Nephron (organoid): ENCODE results near the gene HDAC2.

Experiments
- H3K27ac Mint-ChIP-seq, 3 experiments: 2 replicates each; pipeline ENCODE4 v1.8.0; 2020; ENCODE audit warnings: mixed read lengths in 3 of 3, mild to moderate bottlenecking in 2 of 3, moderate library complexity in 1 of 3
- H3K27me3 Mint-ChIP-seq: 2 replicates; pipeline ENCODE4 v1.8.0; 2021; ENCODE audit warnings: low read depth, mild to moderate bottlenecking, moderate library complexity, mixed read lengths
- H3K36me3 Mint-ChIP-seq: 2 replicates; pipeline ENCODE4 v1.8.0; 2020; ENCODE audit warnings: low read depth, mixed read lengths
- H3K4me1 Mint-ChIP-seq: 2 replicates; pipeline ENCODE4 v1.8.0; 2020; ENCODE audit warnings: mixed read lengths
- H3K4me3 Mint-ChIP-seq, 3 experiments: 2 replicates each; pipeline ENCODE4 v1.8.0; 2020; ENCODE audit warnings: mild to moderate bottlenecking in 3 of 3, mixed read lengths in 3 of 3, moderate library complexity in 2 of 3
- H3K9me3 Mint-ChIP-seq: 2 replicates; pipeline ENCODE4 v1.8.0; 2020; ENCODE audit warnings: mixed read lengths
- CTCF ChIP-seq, 3 experiments: fragments of 200-600 bp; sonication (generic); IDR thresholded peaks; one replicate each; pipeline ENCODE4 v1.5.0; 2021; ENCODE audit warnings: antibody characterized with exemption in 3 of 3; ENCODE audit not compliant: unreplicated experiment in 3 of 3

HDAC2 gene

GRCh38 chr6:113980937-113981554 is 10.1 kb upstream of the HDAC2 start:
- H3K4me3 Mint-ChIP-seq: no peak overlapping the region
- H3K27ac Mint-ChIP-seq: no peak overlapping the region
- peak; percentile 45 to 63 (median 56) for TF ChIP-seq CTCF (IDR thresholded peaks at IDR 0.05; ENCODE audit: unreplicated experiment in 3 of 3)
- peaks cover 16% of the 10 kb centered on the region for H3K4me1 Mint-ChIP-seq
- no peaks in the 10 kb centered on the region for H3K36me3 Mint-ChIP-seq
- no peaks in the 10 kb centered on the region for H3K9me3 Mint-ChIP-seq
- no peaks in the 10 kb centered on the region for H3K27me3 Mint-ChIP-seq

DNA sequence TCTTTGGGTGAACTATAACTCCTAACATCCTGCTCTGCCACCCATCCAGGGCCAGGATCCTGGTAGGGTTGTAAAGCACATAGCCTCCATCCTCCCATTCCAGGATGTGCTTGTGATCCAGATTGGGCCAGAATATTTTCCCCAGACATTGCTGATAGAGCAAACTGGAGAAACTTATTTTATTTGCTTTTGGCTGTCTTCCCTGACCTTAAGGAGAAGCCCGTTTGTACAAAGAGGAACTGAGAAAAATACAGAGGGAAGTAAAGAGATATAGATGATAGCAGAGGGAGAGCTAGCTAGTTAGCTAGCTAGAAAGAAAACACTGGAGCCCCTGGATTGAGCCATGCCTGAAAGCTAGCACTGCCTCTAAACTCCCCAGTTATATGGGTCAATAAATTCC is 9.0 kb upstream of the HDAC2 start:
- Mint-ChIP-seq H3K27ac (peak overlapping the region in 1 of 3 experiments; percentile 59), H3K4me1 (peaks cover 9% of the 10 kb centered on the region), H3K4me3 (no peak overlapping the region), H3K9me3 (no peaks in the 10 kb centered on the region), H3K27me3 (no peaks in the 10 kb centered on the region), H3K36me3 (no peaks in the 10 kb centered on the region)
- TF ChIP-seq CTCF (IDR thresholded peaks at IDR 0.05; ENCODE audit: unreplicated experiment in 3 of 3): no peak

DNA sequence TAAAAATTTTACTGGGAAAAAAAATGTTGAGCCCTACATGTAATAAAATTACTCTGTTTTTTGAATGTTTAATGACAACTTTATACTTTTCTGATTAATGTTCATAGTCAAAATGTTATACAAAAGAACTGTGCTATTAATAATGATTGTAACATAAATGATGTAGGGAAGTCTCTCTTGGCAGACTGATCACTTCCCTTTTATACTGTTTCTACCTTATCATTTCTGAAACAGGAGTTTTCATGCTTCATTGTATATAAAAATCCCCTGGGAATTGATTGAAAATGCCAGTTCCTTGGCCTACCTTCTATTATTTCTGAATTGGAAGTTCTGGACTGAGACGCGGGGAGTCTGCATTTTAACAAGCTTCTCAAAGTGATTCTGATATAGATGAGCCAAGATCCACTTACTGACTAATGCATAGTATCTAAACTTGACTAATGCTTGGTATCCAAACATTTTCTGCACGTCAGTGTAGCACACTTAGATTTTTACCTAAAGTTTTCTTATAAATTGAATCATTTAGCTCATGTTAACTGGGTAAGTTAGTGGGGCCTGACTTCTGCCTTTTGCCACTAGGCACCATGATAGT is 7.2 kb upstream of the HDAC2 start:
- Mint-ChIP-seq H3K4me1 (peaks cover 6% of the 10 kb centered on the region), H3K36me3 (no peaks in the 10 kb centered on the region), H3K9me3 (no peaks in the 10 kb centered on the region), H3K27me3 (no peaks in the 10 kb centered on the region), H3K4me3 (no peak overlapping the region), H3K27ac (no peak overlapping the region)
- TF ChIP-seq CTCF (IDR thresholded peaks at IDR 0.05; ENCODE audit: unreplicated experiment in 3 of 3): no peak

DNA sequence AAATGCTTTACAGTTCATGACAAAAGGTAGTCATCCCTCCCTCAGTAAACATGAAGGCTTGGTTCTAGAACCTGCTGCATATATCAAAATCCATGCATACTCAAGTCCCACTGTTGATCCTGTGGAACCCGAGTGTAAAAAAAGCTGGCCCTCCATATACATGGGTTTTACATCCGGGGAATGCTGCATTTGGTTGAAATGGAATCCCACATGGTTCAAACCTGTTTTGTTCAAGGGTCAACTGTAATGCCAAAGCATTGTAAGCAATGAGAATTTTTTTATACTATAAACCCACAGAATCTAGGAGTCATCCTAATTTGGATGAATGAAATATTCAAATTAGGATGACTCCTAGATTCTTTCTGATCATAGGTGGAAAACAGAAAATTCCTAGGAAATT is 5.9 kb upstream of the HDAC2 start:
- H3K9me3 Mint-ChIP-seq: no peaks in the 10 kb centered on the region
- H3K4me3 Mint-ChIP-seq: no peak overlapping the region
- no peak overlapping the region for H3K27ac Mint-ChIP-seq
- peaks cover 6% of the 10 kb centered on the region for H3K4me1 Mint-ChIP-seq
- no peak for TF ChIP-seq CTCF (IDR thresholded peaks at IDR 0.05; ENCODE audit: unreplicated experiment in 3 of 3)
- no peaks in the 10 kb centered on the region for H3K27me3 Mint-ChIP-seq
- H3K36me3 Mint-ChIP-seq: no peaks in the 10 kb centered on the region

GRCh38 chr6:113971741-113972140 is 793 bp upstream of the HDAC2 start:
- Mint-ChIP-seq H3K27ac (peak overlapping the region; percentile 99 to 100 (median 100)), H3K27me3 (no peaks in the 10 kb centered on the region), H3K9me3 (no peaks in the 10 kb centered on the region), H3K4me3 (peak overlapping the region; percentile 97 to 100 (median 99)), H3K4me1 (peaks cover 27% of the 10 kb centered on the region), H3K36me3 (peaks cover 4% of the 10 kb centered on the region)
- TF ChIP-seq CTCF (IDR thresholded peaks at IDR 0.05; ENCODE audit: unreplicated experiment in 3 of 3): no peak
